HG02798 (cell line): Measurements from ENCODE around the gene MITD1.
A peak's percentile ranks its signal among the peaks of the same experiment; 100 is the strongest.
"Not testable (repeated sequence)": the region's sequence is repeated elsewhere in the genome, so short reads cannot be mapped to it uniquely, and the experiment has no call there.

ENCODE experiments used
- ATAC-seq: cut with Tn5 transposase; IDR thresholded peaks from one replicate; pipeline ENCODE4 v1.9.1; 2021; ENCODE audit warnings: mild to moderate bottlenecking; ENCODE audit not compliant: unreplicated experiment, poor library complexity

The MITD1 gene

DNA sequence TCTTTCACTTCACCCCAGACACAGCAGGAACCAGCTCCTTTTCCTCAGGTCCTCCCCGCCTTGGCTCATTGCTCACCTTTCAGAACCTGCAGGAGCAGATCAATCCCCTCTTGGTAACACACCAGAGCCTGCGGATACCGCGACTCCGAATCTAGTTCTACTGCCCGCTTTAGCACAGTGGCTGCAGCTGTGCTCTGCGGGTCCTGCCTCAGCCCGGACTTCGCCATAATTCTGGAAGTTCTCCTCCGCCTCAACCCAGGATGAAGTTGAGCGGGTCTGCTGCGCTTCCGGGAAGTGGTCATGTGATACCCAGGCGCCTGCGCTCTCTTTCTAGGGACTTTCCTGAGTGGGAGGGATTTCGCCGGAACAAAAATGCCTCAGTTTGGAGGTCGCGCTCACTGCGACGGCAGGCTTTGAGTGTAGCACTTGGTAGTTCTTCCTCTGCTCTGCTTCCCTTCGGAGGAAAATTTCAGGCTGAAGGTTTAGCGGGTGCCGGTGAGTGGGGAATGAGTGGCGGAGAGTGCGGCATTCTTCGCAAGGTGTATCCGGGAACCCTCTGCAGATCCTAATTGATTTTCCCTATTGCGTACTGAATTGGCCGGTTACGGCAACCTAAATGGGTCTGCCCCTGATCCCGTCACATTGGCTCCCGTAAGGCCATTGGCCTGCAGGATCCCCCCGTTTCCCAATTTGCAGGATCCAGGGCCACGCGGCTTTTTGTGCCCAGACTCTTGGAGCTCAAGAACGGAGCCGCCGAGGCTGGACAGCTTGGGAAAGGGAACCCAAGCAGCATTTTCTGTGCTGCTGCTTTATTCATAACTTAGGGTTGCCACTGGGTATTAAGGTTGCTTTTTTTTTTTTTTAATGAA lies at the start of gene MITD1, which contains the start of gene MRPL30:
Gene MITD1, minus strand, starts transcription at position 304 of the 869 bp plus-strand sequence. Its CDS starts 77 bp downstream, at position 227.
Gene MRPL30, plus strand, starts transcription at position 430 of the 869 bp plus-strand sequence. CDS start 5,020 bp downstream, outside the sequence.
- peak; percentile 95 for ATAC-seq

DNA sequence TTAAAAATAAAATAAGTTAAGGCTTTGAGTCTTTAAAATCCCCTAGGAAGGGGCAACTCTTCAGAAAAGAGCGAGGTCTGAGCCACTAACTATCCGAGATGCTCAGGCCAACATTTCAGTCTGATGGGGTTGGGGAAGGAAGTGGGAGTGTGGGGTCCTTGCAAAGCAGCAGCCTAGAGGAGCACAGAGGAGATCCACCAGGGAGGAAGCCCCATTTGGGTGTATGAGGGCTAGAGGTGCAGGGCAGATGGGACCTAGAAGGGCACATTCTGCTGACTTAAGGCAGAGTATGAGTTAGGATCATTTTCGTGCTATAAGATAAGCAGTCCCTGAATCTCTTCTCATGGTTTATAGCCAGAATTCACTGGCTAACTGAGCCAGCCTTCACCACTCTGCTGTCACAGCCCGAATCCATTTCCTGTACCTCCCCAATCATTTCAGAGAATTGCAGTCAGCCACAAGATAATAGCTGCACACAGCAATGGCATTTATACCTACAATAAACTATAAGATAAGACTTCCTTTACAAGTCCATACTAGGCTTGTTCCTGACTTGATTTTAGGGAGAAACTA lies 37.2 kb upstream of the MITD1 start:
- no peak for ATAC-seq

GRCh38 chr2:99216096-99216495 lies 35.2 kb upstream of the MITD1 start:
- no peak for ATAC-seq

DNA sequence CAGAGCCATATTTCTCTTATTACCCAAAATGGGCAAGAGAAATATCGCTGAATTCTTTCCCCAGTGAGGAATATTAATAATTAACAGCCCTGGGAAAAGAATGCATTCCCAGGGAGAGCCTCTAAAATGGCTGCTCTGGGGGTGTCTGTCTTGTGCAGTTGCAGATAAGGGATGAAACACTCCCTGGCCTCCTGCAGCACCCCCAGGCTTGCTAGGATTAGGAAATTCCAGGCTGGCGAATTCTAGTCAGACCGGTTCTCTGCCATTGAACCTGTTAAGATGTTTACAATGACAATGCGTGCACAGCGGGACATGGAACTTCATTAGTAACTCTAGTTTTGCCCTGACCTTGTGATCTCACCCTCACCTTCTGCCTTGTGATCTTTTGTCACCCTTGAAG lies 24.6 kb upstream of the MITD1 start:
- ATAC-seq = no peak

- no peak for ATAC-seq
Observed at GRCh38 chr2:99201959-99202678, 21.3 kb upstream of the MITD1 start.

DNA sequence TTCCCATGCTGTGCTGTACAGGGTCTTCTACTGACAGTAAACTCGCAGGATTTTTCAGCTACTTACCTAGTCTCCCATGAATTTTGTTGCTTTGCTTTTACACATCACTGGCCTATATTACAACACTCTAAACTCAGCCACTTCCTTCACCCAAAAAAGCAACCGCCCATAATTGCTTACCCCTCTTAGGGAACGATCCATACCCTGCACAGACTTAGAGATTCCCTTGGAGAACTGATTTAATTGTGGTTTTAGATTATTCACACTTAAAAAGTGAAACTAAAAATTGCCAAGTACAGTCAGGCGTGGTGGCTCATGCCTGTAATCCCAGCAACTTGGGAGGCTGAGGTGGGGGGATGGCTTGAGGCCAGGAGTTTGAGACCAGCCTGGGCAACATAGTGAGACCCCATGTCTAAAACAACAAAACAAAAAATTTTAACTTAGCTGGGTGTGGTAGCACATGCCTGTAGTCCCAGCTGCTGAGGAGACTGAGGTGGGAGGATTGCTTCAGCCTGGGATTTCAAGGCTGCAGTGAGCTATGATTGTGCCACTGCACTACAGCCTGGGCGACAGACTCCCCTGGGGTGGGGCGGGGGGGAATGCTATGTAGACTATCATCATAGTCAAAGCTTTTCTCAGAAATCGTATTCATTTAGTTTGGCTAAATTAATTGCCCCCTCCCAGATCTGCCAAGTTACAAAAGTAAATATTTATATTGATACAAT lies 19.4 kb upstream of the MITD1 start:
- no peak for ATAC-seq

DNA sequence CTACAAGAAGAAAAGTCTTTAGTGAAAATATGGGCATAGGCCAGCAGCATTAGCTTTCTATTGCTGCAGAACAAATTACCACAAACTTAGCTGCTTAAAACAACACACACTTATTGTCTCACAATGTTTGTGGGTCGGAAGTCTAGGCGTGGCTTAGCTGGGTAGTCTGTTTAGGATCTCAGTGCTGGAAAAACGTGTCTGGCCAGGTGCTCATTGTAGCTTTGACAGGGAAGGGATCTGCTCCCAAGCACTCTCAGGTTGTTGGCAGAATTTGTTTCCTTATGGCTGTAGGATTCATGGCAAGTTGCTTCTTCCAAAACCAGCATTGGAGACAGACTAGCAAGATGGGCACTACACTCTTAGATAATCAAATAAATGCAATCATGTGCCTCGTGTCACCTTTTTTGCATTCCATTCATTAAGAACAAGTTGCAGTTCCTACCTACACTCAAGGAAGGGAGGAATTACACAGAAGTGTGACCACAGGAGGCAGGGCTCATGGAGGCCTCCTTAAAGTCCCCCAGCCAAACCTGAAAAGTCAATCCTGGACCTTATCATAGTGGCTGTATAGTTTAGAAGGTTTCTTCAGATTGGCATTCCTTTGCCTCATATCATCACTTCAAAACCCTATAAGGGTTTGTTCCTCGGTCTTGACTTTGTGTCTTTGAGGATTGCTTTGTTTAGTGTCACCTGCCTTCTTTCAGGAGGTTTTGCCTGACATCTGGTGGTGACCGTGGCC lies 17.4 kb upstream of the MITD1 start:
- ATAC-seq = no peak

DNA sequence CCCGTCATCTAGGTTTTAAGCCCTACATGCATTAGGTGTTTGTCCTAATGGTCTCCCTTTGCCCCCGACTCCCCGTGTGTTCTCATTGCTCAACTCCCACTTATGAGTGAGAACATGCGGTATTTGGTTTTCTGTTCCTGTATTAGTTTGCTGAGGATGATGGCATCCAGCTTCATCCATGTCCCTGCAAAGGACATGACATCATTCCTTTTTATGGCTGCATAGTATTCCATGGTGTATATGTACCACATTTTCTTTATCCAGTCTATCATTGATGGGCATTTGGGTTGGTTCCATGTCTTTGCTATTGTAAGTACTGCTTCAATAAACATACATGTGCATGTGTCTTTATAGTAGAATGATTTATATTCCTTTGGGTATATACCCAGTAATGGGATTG lies 11.5 kb upstream of the MITD1 start:
- not testable (repeated sequence) for ATAC-seq

- no peak for ATAC-seq
Observed at GRCh38 chr2:99190548-99190947, 9.7 kb upstream of the MITD1 start.

- no peak for ATAC-seq
Observed at GRCh38 chr2:99188357-99188756, 7.5 kb upstream of the MITD1 start.

- ATAC-seq = no peak
Observed at GRCh38 chr2:99187011-99187410, 6.2 kb upstream of the MITD1 start.

DNA sequence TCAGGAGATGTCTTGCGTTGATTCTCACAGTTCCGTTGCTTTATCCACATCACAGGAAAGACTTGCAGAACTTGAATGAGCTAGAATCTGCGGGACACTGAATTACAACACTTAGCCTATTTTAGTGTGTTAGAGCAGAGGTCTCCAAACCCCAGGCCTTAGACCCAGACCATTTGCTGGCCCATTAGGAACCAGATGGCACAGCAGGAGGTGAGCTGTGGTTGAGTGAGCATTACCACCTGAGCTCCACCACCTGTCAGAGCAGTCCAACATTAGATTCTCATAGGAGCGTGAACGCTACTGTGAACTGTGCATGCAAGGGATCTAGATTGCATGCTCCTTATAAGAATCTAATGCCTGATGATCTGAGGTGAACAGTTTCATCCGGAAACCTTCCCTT lies 4.0 kb upstream of the MITD1 start:
- no peak for ATAC-seq

GRCh38 chr2:99183025-99183424 lies 2.2 kb upstream of the MITD1 start:
- ATAC-seq = no peak

- no peak for ATAC-seq
Observed at GRCh38 chr2:99181624-99182000, 754 bp upstream of the MITD1 start.

GRCh38 chr2:99171377-99172140 lies 9.3 kb downstream of the MITD1 start:
- ATAC-seq = no peak

DNA sequence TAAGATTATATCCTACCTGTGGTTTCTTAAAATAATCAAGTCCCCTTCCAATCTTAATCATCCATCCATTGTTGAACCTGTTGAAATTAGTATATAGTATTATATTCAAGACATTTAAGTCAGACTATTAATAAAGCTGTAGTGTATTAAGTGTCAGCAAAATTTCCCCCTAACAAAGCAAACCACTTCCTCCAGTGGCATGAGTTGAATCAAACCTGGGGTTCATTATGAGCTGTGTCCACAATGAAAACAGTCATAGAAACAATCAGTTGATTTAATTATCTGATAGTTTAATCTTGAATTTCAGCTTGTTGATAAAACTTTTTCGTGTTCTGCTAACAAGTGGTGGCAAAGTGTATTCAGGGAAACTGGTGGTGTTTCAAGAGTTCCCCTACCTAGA lies 11.3 kb downstream of the MITD1 start:
- ATAC-seq = no peak

- ATAC-seq = no peak
Observed at GRCh38 chr2:99166218-99166617, 14.6 kb downstream of the MITD1 start.

GRCh38 chr2:99159594-99159993 lies 21.3 kb downstream of the MITD1 start:
- ATAC-seq = no peak

- ATAC-seq = no peak
Observed at GRCh38 chr2:99158599-99158998, 22.3 kb downstream of the MITD1 start.
